ENCODE data around the gene SUN1.

Gene SUN1

GRCh38 chr7:879706-880105, 47.4 kb downstream of the SUN1 start:
- no peak for DNase-seq

- no peak for DNase-seq
These were observed 48.2 kb downstream of the SUN1 start for GRCh38 chr7:880450-880849.

- DNase-seq = no peak
These were observed 49.4 kb downstream of the SUN1 start for GRCh38 chr7:881441-882234.

- DNase-seq = no peak
These were observed 50.2 kb downstream of the SUN1 start for GRCh38 chr7:882336-883035.

- DNase-seq = no peak
These were observed 51.1 kb downstream of the SUN1 start for GRCh38 chr7:883055-884021.

GRCh38 chr7:884191-885003, 52.1 kb downstream of the SUN1 start:
- DNase-seq = no peak

- no peak for DNase-seq
These were observed 53.1 kb downstream of the SUN1 start for GRCh38 chr7:885261-885892.

GRCh38 chr7:885893-886625, 53.8 kb downstream of the SUN1 start:
- DNase-seq = no peak

- DNase-seq = no peak
These were observed 54.6 kb downstream of the SUN1 start for GRCh38 chr7:886626-887487.

GRCh38 chr7:887488-887820, 55.2 kb downstream of the SUN1 start:
- DNase-seq = no peak

- no peak for DNase-seq
These were observed 56.1 kb downstream of the SUN1 start for GRCh38 chr7:888081-889024.

- DNase-seq = no peak
These were observed 56.7 kb downstream of the SUN1 start for GRCh38 chr7:889025-889390.

- no peak for DNase-seq
These were observed 57.1 kb downstream of the SUN1 start for GRCh38 chr7:889391-889790.

GRCh38 chr7:890868-891267, 58.6 kb downstream of the SUN1 start:
- DNase-seq = no peak

GRCh38 chr7:891291-891690, 59.0 kb downstream of the SUN1 start:
- no peak for DNase-seq

- no peak for DNase-seq
These were observed 59.5 kb downstream of the SUN1 start for GRCh38 chr7:891805-892204.

- DNase-seq = no peak
These were observed 60.6 kb downstream of the SUN1 start for GRCh38 chr7:892648-893593.

GRCh38 chr7:893686-894085, 61.4 kb downstream of the SUN1 start:
- DNase-seq = no peak
